A549 treated with DMSO at 1 μM for 4 hours (cell line): ENCODE data around the gene KLF7. TPM values are rescaled to one million over a fixed set of nuclear protein-coding genes. Genes with fewer than 3 reads are reported as not detected.

Experiments
- total RNA-seq: library from RNA; stranded (reverse); fragments of 200-300 nt; extraction: Qiagen RNA extraction; gene quantifications from 5 replicates; pipeline ENCODE4 v1.2.3, GENCODE V29; 2022; ENCODE audit warnings: low read depth

The KLF7 gene
- total RNA-seq = 16.7 to 29.8 TPM (median 27.0 TPM) in 5 replicates

DNA sequence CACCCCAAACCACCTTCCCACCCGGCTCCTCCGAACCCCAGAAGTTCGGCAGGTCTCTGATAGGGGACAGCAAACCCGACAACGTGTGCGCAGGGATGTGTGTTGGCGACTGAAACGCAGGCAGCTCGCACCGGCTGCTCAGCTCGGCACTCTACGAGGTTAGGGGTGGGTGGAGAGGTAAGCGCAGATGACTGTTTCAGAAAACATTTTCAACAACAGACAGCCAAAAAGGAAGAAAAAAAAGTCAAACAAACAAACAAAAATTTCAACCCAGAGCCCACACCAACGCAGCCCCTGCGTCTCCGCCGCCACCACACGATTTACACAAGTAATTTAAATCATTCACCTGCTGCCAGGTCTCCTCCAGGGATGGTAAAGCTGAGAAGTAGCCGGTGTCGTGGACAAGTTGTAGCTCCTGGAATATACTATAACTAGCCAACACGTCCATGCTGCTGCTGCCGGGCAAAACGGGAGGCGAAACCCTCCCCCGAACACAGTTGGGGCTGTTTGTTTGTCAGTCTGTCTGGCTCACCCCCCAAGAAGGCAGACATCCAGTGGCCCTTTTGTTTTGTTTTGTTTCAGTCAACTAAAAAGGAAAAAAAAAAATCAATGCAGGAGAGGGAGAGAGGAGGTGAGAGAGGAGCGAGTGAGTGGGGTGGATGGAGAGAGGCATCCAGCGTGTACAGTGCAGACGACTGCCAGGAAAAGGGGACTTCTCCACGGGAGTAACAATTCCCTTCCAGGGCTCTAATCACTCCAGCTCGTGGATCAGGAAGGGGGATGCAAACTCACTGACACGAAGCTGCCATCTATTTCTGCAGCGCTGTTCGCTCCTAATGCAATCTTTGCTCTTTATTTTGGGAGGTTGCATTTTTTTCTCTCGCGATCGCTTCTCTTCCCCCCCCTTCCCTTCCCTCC lies at the start of gene KLF7:
TSS of gene KLF7 (minus strand) at position 828 of the 918 bp plus-strand sequence. CDS start at position 448, 380 bp downstream.

Other genes with a start within 250 kb of the KLF7 start
- 0.09 to 0.19 TPM (median 0.17 TPM) in 3 of 5 replicates, not detected in the others for gene CPO, start 226.4 kb downstream of the KLF7 start, total RNA-seq